Trophoblast cell (in vitro differentiated cells and primary cell): ENCODE data around the gene ZBTB20.

Source experiments
- DNase-seq, 2 donors: peaks; one replicate each; pipeline ENCODE4 v3.0.0-alpha.2; 2016
- H2AFZ ChIP-seq: 2 replicates; pipeline ENCODE4 v1.6.1; 2013; ENCODE audit warnings: low read length, moderate library complexity, mild to moderate bottlenecking; ENCODE audit not compliant: insufficient read depth, poor library complexity
- H2AK5ac ChIP-seq: 2 replicates; pipeline ENCODE4 v1.6.1; 2013; ENCODE audit warnings: mild to moderate bottlenecking, low read length
- H2BK120ac ChIP-seq: 2 replicates; pipeline ENCODE4 v1.6.1; 2013; ENCODE audit warnings: low read length, mild to moderate bottlenecking, moderate library complexity; ENCODE audit not compliant: insufficient read depth, poor library complexity
- H2BK12ac ChIP-seq: 2 replicates; pipeline ENCODE4 v1.6.1; 2013; ENCODE audit warnings: mild to moderate bottlenecking, low read length, moderate library complexity
- H2BK5ac ChIP-seq: 2 replicates; pipeline ENCODE4 v1.6.1; 2013; ENCODE audit warnings: low read length, low read depth, moderate library complexity, mild to moderate bottlenecking; ENCODE audit not compliant: poor library complexity
- H3K14ac ChIP-seq: 2 replicates; pipeline ENCODE4 v1.6.1; 2013; ENCODE audit warnings: mild to moderate bottlenecking, low read length
- H3K18ac ChIP-seq: 2 replicates; pipeline ENCODE4 v1.6.1; 2013; ENCODE audit warnings: mild to moderate bottlenecking, low read length
- H3K23ac ChIP-seq: 2 replicates; pipeline ENCODE4 v1.6.1; 2013; ENCODE audit warnings: low read length
- H3K27ac ChIP-seq: 2 replicates; pipeline ENCODE4 v1.5.1; 2013; ENCODE audit warnings: low read depth, mild to moderate bottlenecking, inconsistent platforms, low read length, moderate library complexity
- H3K27me3 ChIP-seq: 2 replicates; pipeline ENCODE4 v1.6.1; 2013; ENCODE audit warnings: inconsistent platforms, mild to moderate bottlenecking, low read length, moderate library complexity; ENCODE audit not compliant: insufficient read depth
- H3K36me3 ChIP-seq, 2 experiments: 1 replicate in 1 of 2; 2 replicates in 1 of 2; pipeline ENCODE4 v1.6.1; 2013; ENCODE audit warnings: low read length in 2 of 2, mild to moderate bottlenecking in 2 of 2, moderate library complexity in 1 of 2; ENCODE audit not compliant: insufficient read depth in 2 of 2, control insufficient read depth in 1 of 2
- H3K4ac ChIP-seq: 2 replicates; pipeline ENCODE4 v1.6.1; 2013; ENCODE audit warnings: low read depth, mild to moderate bottlenecking, low read length, moderate library complexity
- H3K4me1 ChIP-seq, 2 experiments: 1 replicate in 1 of 2; 2 replicates in 1 of 2; pipeline ENCODE4 v1.6.1; 2013; ENCODE audit warnings: low read length in 2 of 2, mild to moderate bottlenecking in 2 of 2, moderate library complexity in 1 of 2; ENCODE audit not compliant: insufficient read depth in 2 of 2, control insufficient read depth in 1 of 2
- H3K4me2 ChIP-seq: 2 replicates; pipeline ENCODE4 v1.6.1; 2013; ENCODE audit warnings: inconsistent platforms, mild to moderate bottlenecking, low read length, moderate library complexity
- H3K4me3 ChIP-seq: 2 replicates; pipeline ENCODE4 v1.5.1; 2013; ENCODE audit warnings: mild to moderate bottlenecking, low read depth, low read length, inconsistent platforms
- H3K79me1 ChIP-seq: one replicate; pipeline ENCODE4 v1.6.1; 2013; ENCODE audit warnings: low read length
- H3K79me2 ChIP-seq: 2 replicates; pipeline ENCODE4 v1.6.1; 2013; ENCODE audit warnings: low read length, mild to moderate bottlenecking; ENCODE audit not compliant: control insufficient read depth, insufficient read depth, poor library complexity
- H3K9ac ChIP-seq: 2 replicates; pipeline ENCODE4 v1.6.1; 2013; ENCODE audit warnings: mild to moderate bottlenecking, low read length
- H3K9me3 ChIP-seq: 2 replicates; pipeline ENCODE4 v1.6.1; 2013; ENCODE audit warnings: low read depth, mild to moderate bottlenecking, control low read depth, inconsistent platforms, low read length; ENCODE audit not compliant: insufficient read depth
- H4K12ac ChIP-seq: 2 replicates; pipeline ENCODE4 v1.6.1; 2013; ENCODE audit warnings: low read depth, mild to moderate bottlenecking, low read length, moderate library complexity
- H4K8ac ChIP-seq: 2 replicates; pipeline ENCODE4 v1.6.1; 2013; ENCODE audit warnings: low read depth, mild to moderate bottlenecking, low read length, moderate library complexity
- H4K91ac ChIP-seq: one replicate; pipeline ENCODE4 v1.6.1; 2013; ENCODE audit warnings: low read depth, mild to moderate bottlenecking, low read length, moderate library complexity
- WGBS: extraction: QIAGEN DNeasy Blood & Tissue Kit; methylation state at CpG from one replicate; pipeline ENCODE4 v1.1.7; 2013; ENCODE audit warnings: missing lambda C conversion rate; ENCODE audit not compliant: insufficient read length, insufficient coverage; ENCODE audit errors: extremely low coverage; 5-methylcytosine and 5-hydroxymethylcytosine counted together

Gene ZBTB20

DNA sequence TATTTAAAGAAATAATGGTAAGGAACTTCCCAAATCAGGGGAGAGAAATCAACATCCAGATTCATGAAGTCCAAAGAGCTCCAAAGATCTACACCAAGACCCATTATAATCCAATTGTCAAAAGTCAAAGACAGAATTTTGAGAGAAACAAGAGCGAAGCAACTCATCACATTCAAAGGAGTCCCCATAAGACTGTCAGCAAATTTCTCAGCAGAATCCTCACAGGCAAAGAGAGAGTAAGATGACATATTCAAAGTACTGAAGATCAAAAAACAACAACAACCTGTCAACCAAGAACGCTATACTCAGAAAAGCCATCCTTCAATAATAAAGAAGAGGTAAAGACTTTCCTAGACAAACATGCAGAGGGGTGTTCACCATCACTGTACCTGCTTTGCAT, 511.2 kb downstream of the ZBTB20 start:
- no CpG with 5 or more reads among the region's 2 CpGs for WGBS
- Histone ChIP-seq H3K14ac (no peak overlapping the region), H3K9ac (no peak overlapping the region), H3K36me3 (no peaks in the 10 kb centered on the region), H2AK5ac (no peak overlapping the region), H2BK5ac (no peak overlapping the region), H3K23ac (no peak overlapping the region), H3K4me2 (no peak overlapping the region), H3K79me1 (no peaks in the 10 kb centered on the region), H2AFZ (no peak overlapping the region), H3K4me3 (no peak overlapping the region), H4K12ac (no peak overlapping the region), H2BK120ac (no peak overlapping the region), H3K9me3 (no peaks in the 10 kb centered on the region), H4K91ac (no peak overlapping the region), H3K79me2 (no peaks in the 10 kb centered on the region), H3K4ac (no peak overlapping the region), H3K4me1 (no peaks in the 10 kb centered on the region), H4K8ac (no peak overlapping the region), H3K27ac (no peak overlapping the region), H2BK12ac (no peak overlapping the region), H3K18ac (no peak overlapping the region), H3K27me3 (no peaks in the 10 kb centered on the region)
- no peak for DNase-seq

DNA sequence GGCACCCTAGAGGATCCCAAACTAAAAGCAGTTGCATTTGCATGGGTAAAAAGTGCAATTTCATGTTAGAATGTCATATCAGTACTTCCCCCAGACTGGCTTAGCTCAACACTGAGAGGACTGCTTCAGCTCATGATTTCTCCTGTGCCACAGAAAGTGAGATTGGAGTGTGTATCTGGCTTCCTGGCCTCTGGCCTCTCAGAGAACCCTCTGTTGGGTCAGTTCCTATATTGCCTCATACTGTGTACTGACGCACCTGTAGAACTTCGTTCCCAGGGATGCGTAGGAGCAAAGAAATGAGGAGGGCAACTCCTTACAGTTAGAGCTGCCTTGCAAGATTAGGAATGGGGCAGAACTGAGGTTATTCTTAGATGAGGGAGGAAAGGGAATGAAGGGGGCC, 512.5 kb downstream of the ZBTB20 start:
- H3K79me1 ChIP-seq = no peaks in the 10 kb centered on the region
- H3K4me3 ChIP-seq = no peak overlapping the region
- no peak overlapping the region for H2AK5ac ChIP-seq
- no peak overlapping the region for H3K4ac ChIP-seq
- H3K36me3 ChIP-seq = no peaks in the 10 kb centered on the region
- H2BK120ac ChIP-seq = no peak overlapping the region
- no peak overlapping the region for H3K4me2 ChIP-seq
- no CpG with 5 or more reads among the region's 3 CpGs for WGBS
- H2BK12ac ChIP-seq = no peak overlapping the region
- no peak overlapping the region for H3K9ac ChIP-seq
- no peaks in the 10 kb centered on the region for H3K79me2 ChIP-seq
- no peaks in the 10 kb centered on the region for H3K4me1 ChIP-seq
- no peak overlapping the region for H3K27ac ChIP-seq
- H3K18ac ChIP-seq = no peak overlapping the region
- no peak overlapping the region for H4K91ac ChIP-seq
- H3K27me3 ChIP-seq = no peaks in the 10 kb centered on the region
- H3K14ac ChIP-seq = no peak overlapping the region
- no peak overlapping the region for H3K23ac ChIP-seq
- no peak overlapping the region for H4K12ac ChIP-seq
- no peak overlapping the region for H2BK5ac ChIP-seq
- H2AFZ ChIP-seq = no peak overlapping the region
- no peaks in the 10 kb centered on the region for H3K9me3 ChIP-seq
- H4K8ac ChIP-seq = no peak overlapping the region
- no peak for DNase-seq

DNA sequence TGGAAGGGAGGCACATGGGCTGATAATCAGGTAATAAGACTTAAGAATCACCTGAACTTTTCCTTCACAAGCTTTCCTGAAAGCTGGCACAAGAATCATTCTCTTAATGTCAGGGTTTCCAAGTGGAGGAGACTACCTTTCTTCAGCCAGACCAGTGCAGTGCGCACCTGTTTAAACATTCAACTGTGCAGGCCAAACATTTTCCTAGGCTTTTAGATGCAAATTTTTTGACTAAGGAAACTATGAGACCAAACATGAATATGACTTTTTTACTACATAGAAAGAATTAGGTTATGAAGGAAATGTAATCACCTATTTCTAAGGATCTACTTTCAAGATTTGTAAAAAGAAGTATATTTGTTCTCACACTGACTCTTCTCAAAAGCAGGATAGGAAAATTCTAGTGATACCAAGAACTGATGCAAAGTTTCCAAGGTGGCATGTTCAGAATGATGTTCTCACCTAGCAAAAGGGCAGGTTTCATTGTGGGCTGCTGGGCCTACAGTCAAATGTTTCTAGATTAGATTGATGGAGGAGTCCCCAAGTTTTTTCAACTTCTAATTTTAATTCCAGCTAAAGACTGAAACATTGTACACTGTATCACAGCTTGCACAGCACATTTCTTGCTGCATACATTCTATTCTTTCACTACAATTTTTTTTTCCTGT, 514.2 kb downstream of the ZBTB20 start:
- Histone ChIP-seq H2BK120ac (no peak overlapping the region), H3K23ac (no peak overlapping the region), H3K18ac (no peak overlapping the region), H2BK12ac (no peak overlapping the region), H3K9me3 (no peaks in the 10 kb centered on the region), H4K8ac (no peak overlapping the region), H2BK5ac (no peak overlapping the region), H3K4ac (no peak overlapping the region), H3K4me1 (no peaks in the 10 kb centered on the region), H2AK5ac (no peak overlapping the region), H3K14ac (no peak overlapping the region), H4K12ac (no peak overlapping the region), H3K79me2 (no peaks in the 10 kb centered on the region), H3K36me3 (no peaks in the 10 kb centered on the region), H3K79me1 (no peaks in the 10 kb centered on the region), H2AFZ (no peak overlapping the region), H4K91ac (no peak overlapping the region), H3K27ac (no peak overlapping the region), H3K4me2 (no peak overlapping the region), H3K9ac (no peak overlapping the region), H3K4me3 (no peak overlapping the region), H3K27me3 (no peaks in the 10 kb centered on the region)
- no peak for DNase-seq
- no CpG with 5 or more reads among the region's 1 CpG for WGBS

DNA sequence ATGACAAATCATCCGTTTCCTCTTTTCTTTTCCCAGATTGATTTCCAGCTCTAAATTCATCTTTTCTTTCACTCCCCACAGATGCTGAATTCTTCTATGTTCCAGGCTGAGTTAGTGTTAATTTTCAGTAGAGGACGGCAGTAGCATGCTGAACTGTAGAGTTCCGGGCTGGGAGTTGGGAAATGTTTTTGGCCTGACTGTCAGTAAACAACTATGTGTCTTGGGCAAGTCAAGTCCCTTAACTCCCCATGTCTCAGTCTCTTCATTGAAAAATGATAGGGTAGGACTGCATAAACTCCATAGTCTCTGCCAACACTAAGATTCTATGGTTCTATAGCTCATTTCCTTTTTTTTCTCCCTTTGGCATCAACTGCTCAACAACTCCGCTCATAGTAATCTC, 519.3 kb downstream of the ZBTB20 start:
- H3K4me2 ChIP-seq = no peak overlapping the region
- no peak overlapping the region for H3K18ac ChIP-seq
- no peak overlapping the region for H3K4me3 ChIP-seq
- H3K4me1 ChIP-seq = peaks cover 4 to 6% of the 10 kb centered on the region in 2 experiments
- H2BK12ac ChIP-seq = no peak overlapping the region
- no peak overlapping the region for H2BK120ac ChIP-seq
- H4K91ac ChIP-seq = no peak overlapping the region
- peak; percentile 21 to 56 for DNase-seq
- no peaks in the 10 kb centered on the region for H3K79me2 ChIP-seq
- no peak overlapping the region for H2AFZ ChIP-seq
- H3K27ac ChIP-seq = no peak overlapping the region
- no peak overlapping the region for H2BK5ac ChIP-seq
- no peak overlapping the region for H3K4ac ChIP-seq
- H3K9me3 ChIP-seq = no peaks in the 10 kb centered on the region
- no peak overlapping the region for H4K8ac ChIP-seq
- WGBS = no CpG with 5 or more reads among the region's 4 CpGs
- H3K23ac ChIP-seq = no peak overlapping the region
- H4K12ac ChIP-seq = no peak overlapping the region
- no peaks in the 10 kb centered on the region for H3K36me3 ChIP-seq
- no peak overlapping the region for H3K9ac ChIP-seq
- peaks cover 4% of the 10 kb centered on the region for H3K79me1 ChIP-seq
- H3K14ac ChIP-seq = no peak overlapping the region
- H3K27me3 ChIP-seq = no peaks in the 10 kb centered on the region
- H2AK5ac ChIP-seq = no peak overlapping the region
